ENCODE data around the gene BZW1.
"Not testable (repeated sequence)": the region's sequence is repeated elsewhere in the genome, so short reads cannot be mapped to it uniquely, and the experiment has no call there.

Gene BZW1

GRCh38 chr2:200794143-200794542 lies 17.6 kb upstream of the BZW1 start:
- DNase-seq = no peak

GRCh38 chr2:200795028-200795440 lies 16.7 kb upstream of the BZW1 start:
- no peak for DNase-seq

GRCh38 chr2:200796561-200796960 lies 15.1 kb upstream of the BZW1 start:
- no peak for DNase-seq

- no peak for DNase-seq
Measured at GRCh38 chr2:200797242-200797770, 14.4 kb upstream of the BZW1 start.

GRCh38 chr2:200798514-200798913 lies 13.2 kb upstream of the BZW1 start:
- no peak for DNase-seq

- no peak for DNase-seq
Measured at GRCh38 chr2:200800458-200800857, 11.3 kb upstream of the BZW1 start.

- not testable (repeated sequence) for DNase-seq
Measured at GRCh38 chr2:200801431-200801830, 10.3 kb upstream of the BZW1 start.

- no peak for DNase-seq
Measured at GRCh38 chr2:200809506-200810251, 2.0 kb upstream of the BZW1 start.

- no peak for DNase-seq
Measured at GRCh38 chr2:200810252-200810997, 1.3 kb upstream of the BZW1 start.

- DNase-seq = no peak
Measured at GRCh38 chr2:200810998-200811332, 745 bp upstream of the BZW1 start.

GRCh38 chr2:200812122-200813022 lies 662 bp downstream of the BZW1 start:
- DNase-seq = no peak

- DNase-seq = no peak
Measured at GRCh38 chr2:200814276-200814815, 2.6 kb downstream of the BZW1 start.

- DNase-seq = no peak
Measured at GRCh38 chr2:200814917-200815316, 3.2 kb downstream of the BZW1 start.

- not testable (repeated sequence) for DNase-seq
Measured at GRCh38 chr2:200818732-200819131, 7.0 kb downstream of the BZW1 start.

- no peak for DNase-seq
Measured at GRCh38 chr2:200820573-200821234, 9.0 kb downstream of the BZW1 start.

GRCh38 chr2:200821686-200822245 lies 10.1 kb downstream of the BZW1 start:
- DNase-seq = no peak

GRCh38 chr2:200828104-200828503 lies 16.4 kb downstream of the BZW1 start:
- no peak for DNase-seq

- DNase-seq = no peak
Measured at GRCh38 chr2:200828572-200829257, 17.0 kb downstream of the BZW1 start.

- no peak for DNase-seq
Measured at GRCh38 chr2:200829258-200829655, 17.5 kb downstream of the BZW1 start.

GRCh38 chr2:200834701-200835100 lies 23.0 kb downstream of the BZW1 start:
- no peak for DNase-seq

- no peak for DNase-seq
Measured at GRCh38 chr2:200839513-200839912, 27.8 kb downstream of the BZW1 start.
